GM12865 (cell line): ENCODE data around the gene TNFAIP3.
"Not testable (repeated sequence)": the region's sequence is repeated elsewhere in the genome, so short reads cannot be mapped to it uniquely, and the experiment has no call there.

ENCODE experiments used
- DNase-seq: peaks from one replicate; pipeline ENCODE4 v3.0.0; 2010; ENCODE audit warnings: low read depth
- H3K4me3 ChIP-seq: 2 replicates; pipeline ENCODE4 v1.5.1; 2011; ENCODE audit warnings: mild to moderate bottlenecking, low read depth, low read length, control low read depth
- CTCF ChIP-seq: IDR thresholded peaks from 2 replicates; pipeline ENCODE4 v1.5.1; 2011; ENCODE audit warnings: low read length, control low read depth, low read depth, inconsistent platforms; ENCODE audit not compliant: insufficient read depth; ENCODE audit errors: missing control alignments

Gene TNFAIP3

GRCh38 chr6:137843211-137843610 is 23.8 kb upstream of the TNFAIP3 start:
- H3K4me3 ChIP-seq = no peak overlapping the region
- DNase-seq = no peak
- no peak for TF ChIP-seq CTCF

GRCh38 chr6:137844327-137844726 is 22.7 kb upstream of the TNFAIP3 start:
- not testable (repeated sequence) for H3K4me3 ChIP-seq, DNase-seq

GRCh38 chr6:137844773-137845172 is 22.3 kb upstream of the TNFAIP3 start:
- not testable (repeated sequence) for H3K4me3 ChIP-seq, DNase-seq

- no peak for TF ChIP-seq CTCF
Observed at GRCh38 chr6:137845460-137845859, 21.6 kb upstream of the TNFAIP3 start.

GRCh38 chr6:137846274-137846673 is 20.8 kb upstream of the TNFAIP3 start:
- TF ChIP-seq CTCF = no peak
- DNase-seq = no peak

More at GRCh38 chr6:137845460-137845859, 21.6 kb upstream of the TNFAIP3 start:
- H3K4me3 ChIP-seq = no peak overlapping the region
- no peak for DNase-seq

GRCh38 chr6:137846772-137847313 is 20.2 kb upstream of the TNFAIP3 start:
- no peak for TF ChIP-seq CTCF
- no peak overlapping the region for H3K4me3 ChIP-seq
- DNase-seq = peak; percentile 63

More at GRCh38 chr6:137846274-137846673, 20.8 kb upstream of the TNFAIP3 start:
- H3K4me3 ChIP-seq = no peak overlapping the region

- DNase-seq = no peak
- TF ChIP-seq CTCF = no peak
- no peak overlapping the region for H3K4me3 ChIP-seq
Observed at GRCh38 chr6:137847748-137848147, 19.3 kb upstream of the TNFAIP3 start.

- H3K4me3 ChIP-seq = no peak overlapping the region
- no peak for DNase-seq
- no peak for TF ChIP-seq CTCF
Observed at GRCh38 chr6:137848672-137849071, 18.4 kb upstream of the TNFAIP3 start.
